HL-60/S4 (cell line): ENCODE data around the gene HSP90AA1.

Experiments
- in situ Hi-C: fragments of 300-500 bp; cut with MboI; formaldehyde crosslinking; loops from 2 replicates; pipeline ENCODE4 v1.14.3; 2022; ENCODE audit warnings: low sequenced_read_pairs

The HSP90AA1 gene

GRCh38 chr14:102043251-102044025 is 43.4 kb downstream of the HSP90AA1 start:
- in situ Hi-C loops: no loop called here

- in situ Hi-C loops: no loop called here
Observed at GRCh38 chr14:102042699-102043098, 44.1 kb downstream of the HSP90AA1 start.

GRCh38 chr14:102040153-102040552 is 46.7 kb downstream of the HSP90AA1 start:
- in situ Hi-C loops: no loop called here

- in situ Hi-C loops: no loop called here
Observed at GRCh38 chr14:102039157-102039556, 47.7 kb downstream of the HSP90AA1 start.

- in situ Hi-C loops: no loop called here
Observed at GRCh38 chr14:102037686-102038085, 49.2 kb downstream of the HSP90AA1 start.

- in situ Hi-C loops: no loop called here
Observed at GRCh38 chr14:102035914-102036313, 50.9 kb downstream of the HSP90AA1 start.

- in situ Hi-C loops: no loop called here
Observed at GRCh38 chr14:102034301-102034700, 52.5 kb downstream of the HSP90AA1 start.

GRCh38 chr14:102033241-102033640 is 53.6 kb downstream of the HSP90AA1 start:
- in situ Hi-C loops: no loop called here
